Parathyroid adenoma (tissue), 2 donors: ENCODE measurements around the gene DHX58.

Experiments used
- H2AFZ ChIP-seq: fragments of 300-600 bp; sonication (generic); one replicate; pipeline ENCODE4 v1.7.0; 2017; ENCODE audit warnings: antibody characterized with exemption, mild to moderate bottlenecking
- H3K27ac ChIP-seq: fragments of 300-600 bp; sonication (generic); one replicate; pipeline ENCODE4 v1.7.0; 2017
- H3K27me3 ChIP-seq: fragments of 300-600 bp; sonication (generic); one replicate; pipeline ENCODE4 v1.7.0; 2017; ENCODE audit warnings: low read length; ENCODE audit not compliant: control insufficient read depth, insufficient read depth
- H3K36me3 ChIP-seq: fragments of 300-600 bp; sonication (generic); one replicate; pipeline ENCODE4 v1.7.0; 2017; ENCODE audit warnings: low read length; ENCODE audit not compliant: control insufficient read depth, insufficient read depth
- H3K4me1 ChIP-seq: fragments of 300-600 bp; sonication (generic); one replicate; pipeline ENCODE4 v1.7.0; 2017; ENCODE audit warnings: control low read depth
- H3K4me2 ChIP-seq: fragments of 300-600 bp; sonication (generic); one replicate; pipeline ENCODE4 v1.7.0; 2017; ENCODE audit warnings: low read length
- H3K4me3 ChIP-seq: fragments of 300-600 bp; sonication (generic); one replicate; pipeline ENCODE4 v1.7.0; 2017; ENCODE audit warnings: low read depth, low read length
- H3K79me2 ChIP-seq: fragments of 300-600 bp; sonication (generic); one replicate; pipeline ENCODE4 v1.7.0; 2017; ENCODE audit warnings: control low read depth
- H3K9ac ChIP-seq: fragments of 300-600 bp; sonication (generic); one replicate; pipeline ENCODE4 v1.7.0; 2017; ENCODE audit warnings: mild to moderate bottlenecking
- H3K9me3 ChIP-seq: fragments of 300-600 bp; sonication (generic); one replicate; pipeline ENCODE4 v1.7.0; 2017; ENCODE audit warnings: low read length; ENCODE audit not compliant: control insufficient read depth
- CTCF ChIP-seq: fragments of 300-600 bp; sonication (generic); IDR thresholded peaks from one replicate; pipeline ENCODE4 v1.7.0; 2017; ENCODE audit warnings: antibody characterized with exemption, mild to moderate bottlenecking
- donor health status: primary hyperparathyroidism.

DHX58 gene

DNA sequence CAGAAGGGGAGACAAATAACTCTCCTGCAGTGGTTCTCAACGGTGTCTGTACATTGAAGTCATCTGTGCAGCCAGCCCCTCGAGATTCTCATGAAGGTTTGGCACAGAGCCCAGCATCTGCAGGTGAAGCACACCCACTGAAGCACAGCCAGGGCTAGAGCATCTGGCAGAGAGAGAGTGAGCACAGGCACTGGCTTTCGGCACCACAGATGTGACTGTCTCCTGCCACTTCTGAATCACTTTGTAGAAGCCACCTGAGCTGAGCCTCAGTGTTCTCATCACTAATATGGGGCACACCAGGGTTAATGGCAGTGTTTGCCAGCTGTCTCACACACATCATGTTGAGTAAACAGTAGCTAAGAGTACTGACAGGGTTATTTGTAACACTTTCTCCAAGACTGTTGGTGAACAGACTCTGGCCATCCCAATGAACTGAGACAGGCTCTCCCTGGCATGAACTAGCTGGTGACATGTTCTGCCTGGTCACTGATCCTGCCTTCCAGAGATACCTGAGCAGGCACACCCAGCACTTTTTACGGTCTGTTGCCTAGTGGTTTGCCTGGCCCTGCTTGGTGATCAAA, 21.0 kb upstream of the DHX58 start:
- Histone ChIP-seq H3K9ac (no peak overlapping the region), H3K4me1 (peaks cover 22% of the 10 kb centered on the region), H3K27me3 (no peaks in the 10 kb centered on the region), H3K9me3 (no peaks in the 10 kb centered on the region), H3K79me2 (peaks cover 36% of the 10 kb centered on the region), H2AFZ (no peak overlapping the region), H3K4me3 (no peak overlapping the region), H3K27ac (peak overlapping the region; percentile 40), H3K4me2 (no peak overlapping the region), H3K36me3 (no peaks in the 10 kb centered on the region)
- TF ChIP-seq CTCF: no peak

GRCh38 chr17:42132941-42133340, 20.4 kb upstream of the DHX58 start:
- Histone ChIP-seq H3K9me3 (no peaks in the 10 kb centered on the region), H3K4me2 (peak overlapping the region; percentile 3), H3K4me1 (peaks cover 22% of the 10 kb centered on the region), H3K36me3 (no peaks in the 10 kb centered on the region), H3K27ac (peak overlapping the region; percentile 40), H3K4me3 (no peak overlapping the region), H3K79me2 (peaks cover 30% of the 10 kb centered on the region), H2AFZ (no peak overlapping the region), H3K9ac (no peak overlapping the region), H3K27me3 (no peaks in the 10 kb centered on the region)
- TF ChIP-seq CTCF: no peak

DNA sequence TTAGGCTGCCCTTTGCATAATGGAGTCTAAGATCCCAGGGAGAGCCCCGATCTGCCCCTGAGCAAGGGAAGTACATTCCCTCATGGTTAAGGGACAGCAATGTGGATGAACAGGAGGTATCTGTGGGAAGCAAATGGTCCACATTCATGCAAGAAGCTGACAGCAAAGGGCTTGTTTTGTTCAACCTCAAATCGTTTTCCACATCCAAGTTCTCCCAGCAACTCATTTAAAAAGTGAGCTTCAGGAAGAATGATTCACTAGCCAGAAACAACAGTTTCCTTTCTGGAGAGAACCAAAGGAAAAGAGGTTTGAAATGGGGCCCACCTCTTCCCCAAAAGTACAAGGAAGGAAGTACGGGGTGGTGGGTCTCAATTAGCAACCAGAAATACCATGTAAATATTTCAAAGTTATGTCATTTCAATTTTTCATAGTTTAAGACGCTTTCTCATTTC, 19.5 kb upstream of the DHX58 start:
- no peak overlapping the region for H3K9ac ChIP-seq
- H3K79me2 ChIP-seq: peaks cover 24% of the 10 kb centered on the region
- H3K9me3 ChIP-seq: no peaks in the 10 kb centered on the region
- H3K36me3 ChIP-seq: no peaks in the 10 kb centered on the region
- no peak overlapping the region for H3K4me3 ChIP-seq
- H3K27ac ChIP-seq: peak overlapping the region; percentile 46
- no peak overlapping the region for H2AFZ ChIP-seq
- TF ChIP-seq CTCF: no peak
- no peaks in the 10 kb centered on the region for H3K27me3 ChIP-seq
- peaks cover 22% of the 10 kb centered on the region for H3K4me1 ChIP-seq
- H3K4me2 ChIP-seq: no peak overlapping the region

DNA sequence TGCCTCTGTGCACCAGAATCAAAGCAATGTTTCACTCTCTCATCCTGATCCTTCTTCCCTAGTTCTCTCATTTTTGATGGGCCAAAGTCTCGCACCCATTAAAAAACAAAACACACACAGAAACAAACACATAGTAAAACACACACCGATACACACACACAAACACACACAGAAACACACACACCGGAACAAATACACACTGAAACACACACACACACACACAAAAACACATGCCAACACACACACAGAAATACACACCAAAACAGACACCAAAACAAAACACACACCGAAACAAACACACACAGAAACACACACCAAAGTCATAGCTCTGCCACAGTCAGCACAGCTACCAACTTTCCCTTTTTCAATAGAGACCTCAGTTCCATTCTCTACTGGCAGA, 18.7 kb upstream of the DHX58 start:
- no peak overlapping the region for H3K9ac ChIP-seq
- no peak for TF ChIP-seq CTCF
- H3K4me1 ChIP-seq: peaks cover 21% of the 10 kb centered on the region
- H2AFZ ChIP-seq: no peak overlapping the region
- H3K4me3 ChIP-seq: no peak overlapping the region
- no peaks in the 10 kb centered on the region for H3K9me3 ChIP-seq
- H3K4me2 ChIP-seq: no peak overlapping the region
- peaks cover 17% of the 10 kb centered on the region for H3K79me2 ChIP-seq
- peak overlapping the region; percentile 46 for H3K27ac ChIP-seq
- no peaks in the 10 kb centered on the region for H3K36me3 ChIP-seq
- no peaks in the 10 kb centered on the region for H3K27me3 ChIP-seq

- H2AFZ ChIP-seq: no peak overlapping the region
- H3K9me3 ChIP-seq: no peaks in the 10 kb centered on the region
- H3K9ac ChIP-seq: no peak overlapping the region
- H3K27me3 ChIP-seq: no peaks in the 10 kb centered on the region
- no peak overlapping the region for H3K4me3 ChIP-seq
- peaks cover 12% of the 10 kb centered on the region for H3K79me2 ChIP-seq
- peaks cover 15% of the 10 kb centered on the region for H3K4me1 ChIP-seq
- peak overlapping the region; percentile 46 for H3K27ac ChIP-seq
- H3K4me2 ChIP-seq: no peak overlapping the region
- TF ChIP-seq CTCF: no peak
- H3K36me3 ChIP-seq: no peaks in the 10 kb centered on the region
Measured at GRCh38 chr17:42130310-42130936, 17.9 kb upstream of the DHX58 start.
